ENCODE measurements around the gene FAM107B.

DNA sequence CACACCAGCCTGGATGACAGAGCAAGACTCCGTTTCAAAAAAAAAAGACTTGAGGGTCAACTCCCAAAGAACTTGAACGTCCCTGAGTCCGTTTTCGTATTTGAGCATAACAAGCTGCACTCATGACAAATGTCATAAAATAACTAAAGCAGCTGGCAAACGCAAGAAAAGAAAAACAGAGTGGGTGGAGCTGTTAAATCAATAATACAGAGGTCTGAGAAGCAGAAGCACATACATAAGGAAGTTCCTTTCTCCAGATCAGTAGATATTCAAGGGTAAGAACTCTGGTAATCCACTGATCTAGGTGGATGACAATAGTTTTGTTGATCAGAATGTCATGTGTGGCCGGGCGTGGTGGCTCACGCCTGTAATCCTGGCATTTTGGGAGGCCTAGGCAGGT, 150.1 kb downstream of the FAM107B start:
- no peak for TF ChIP-seq POLR2A (IDR thresholded peaks at IDR 0.05)
- no peak for TF ChIP-seq POLR2AphosphoS5 (IDR thresholded peaks at IDR 0.05)
- TF ChIP-seq, protein P1, sequence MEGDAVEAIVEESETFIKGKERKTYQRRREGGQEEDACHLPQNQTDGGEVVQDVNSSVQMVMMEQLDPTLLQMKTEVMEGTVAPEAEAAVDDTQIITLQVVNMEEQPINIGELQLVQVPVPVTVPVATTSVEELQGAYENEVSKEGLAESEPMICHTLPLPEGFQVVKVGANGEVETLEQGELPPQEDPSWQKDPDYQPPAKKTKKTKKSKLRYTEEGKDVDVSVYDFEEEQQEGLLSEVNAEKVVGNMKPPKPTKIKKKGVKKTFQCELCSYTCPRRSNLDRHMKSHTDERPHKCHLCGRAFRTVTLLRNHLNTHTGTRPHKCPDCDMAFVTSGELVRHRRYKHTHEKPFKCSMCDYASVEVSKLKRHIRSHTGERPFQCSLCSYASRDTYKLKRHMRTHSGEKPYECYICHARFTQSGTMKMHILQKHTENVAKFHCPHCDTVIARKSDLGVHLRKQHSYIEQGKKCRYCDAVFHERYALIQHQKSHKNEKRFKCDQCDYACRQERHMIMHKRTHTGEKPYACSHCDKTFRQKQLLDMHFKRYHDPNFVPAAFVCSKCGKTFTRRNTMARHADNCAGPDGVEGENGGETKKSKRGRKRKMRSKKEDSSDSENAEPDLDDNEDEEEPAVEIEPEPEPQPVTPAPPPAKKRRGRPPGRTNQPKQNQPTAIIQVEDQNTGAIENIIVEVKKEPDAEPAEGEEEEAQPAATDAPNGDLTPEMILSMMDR (IDR thresholded peaks at IDR 0.05), result no peak
